Ammon's horn (tissue), 1 donor: ENCODE results near the gene TBX15.

Experiments used
- DNase-seq: peaks from one replicate; pipeline ENCODE4 v3.0.0-alpha.2; 2016; ENCODE audit warnings: low spot score

The TBX15 gene

DNA sequence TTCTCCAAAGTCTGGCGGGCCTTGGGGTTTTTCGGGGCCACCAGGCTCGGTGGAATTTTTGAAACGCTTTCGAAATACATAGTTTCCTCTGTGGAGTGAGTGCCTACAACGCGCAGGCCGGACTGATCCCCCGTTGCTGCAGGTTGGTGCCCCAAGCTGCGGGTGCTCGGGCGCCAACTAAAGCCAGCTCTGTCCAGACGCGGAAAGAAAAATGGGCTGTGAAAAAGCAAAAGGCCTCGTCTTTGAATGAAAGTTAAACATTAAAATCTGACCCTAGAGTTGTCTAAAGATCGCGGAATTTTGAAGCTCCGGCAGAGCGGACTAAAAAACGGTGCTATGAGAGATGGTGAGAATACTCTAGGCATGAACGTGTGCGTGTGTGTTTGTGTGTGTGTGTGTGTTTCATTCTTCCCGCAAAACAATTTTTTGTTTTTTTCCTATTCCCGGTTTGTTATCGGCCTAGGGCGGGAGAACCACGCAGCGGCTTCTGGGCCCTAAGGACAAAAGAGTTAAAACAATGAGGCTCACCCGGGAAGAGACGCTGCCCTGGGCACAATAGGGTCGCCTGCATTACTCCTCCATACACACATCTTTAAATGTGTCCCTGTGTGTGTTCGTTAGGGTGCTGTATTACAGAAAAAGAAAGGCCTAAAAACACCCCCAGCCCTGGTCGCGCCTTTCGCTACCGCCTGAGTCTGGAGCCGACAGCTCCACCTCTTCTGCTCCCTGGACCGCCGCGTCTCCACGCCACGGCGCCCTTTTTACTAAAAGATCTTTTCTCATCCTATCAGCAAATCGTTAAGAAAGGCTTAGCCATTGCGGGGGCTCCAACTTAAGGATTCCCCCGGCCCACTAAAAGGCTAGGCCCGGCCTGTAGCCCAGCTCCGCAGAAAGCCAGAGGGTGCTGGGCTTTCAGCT lies 3.2 kb downstream of the TBX15 start:
- DNase-seq, result no peak

DNA sequence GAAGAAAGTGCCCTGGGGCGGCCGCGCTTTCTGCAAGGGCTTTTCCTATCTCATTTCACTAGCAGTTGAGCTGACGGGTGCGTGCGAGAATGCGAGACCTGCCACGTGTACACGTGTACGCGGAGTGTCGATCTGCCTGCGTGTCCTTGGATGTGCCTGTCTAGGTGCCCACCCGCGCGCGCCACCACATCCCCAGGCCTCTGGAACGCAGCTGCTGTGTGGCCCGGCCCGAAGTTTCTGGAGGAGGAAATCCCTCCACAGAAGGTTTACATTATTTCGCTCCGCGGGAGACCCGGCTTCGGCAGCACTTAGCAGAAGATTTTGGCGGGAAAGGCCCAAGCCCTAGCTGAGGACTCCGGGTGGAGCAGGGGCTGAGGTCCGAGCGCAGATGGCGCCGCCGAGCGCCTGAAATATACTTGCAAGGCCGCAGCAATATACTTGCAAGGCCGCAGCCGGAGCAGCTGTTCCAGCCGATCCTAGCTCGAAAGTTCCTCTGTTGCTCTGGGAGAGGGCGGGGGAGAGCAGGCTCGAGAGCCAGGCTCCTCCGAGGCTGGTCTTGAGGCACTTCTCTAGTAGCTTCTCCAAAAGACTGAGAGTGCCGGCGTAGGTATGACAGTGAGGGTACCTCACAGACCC lies 3.9 kb downstream of the TBX15 start:
- no peak for DNase-seq

DNA sequence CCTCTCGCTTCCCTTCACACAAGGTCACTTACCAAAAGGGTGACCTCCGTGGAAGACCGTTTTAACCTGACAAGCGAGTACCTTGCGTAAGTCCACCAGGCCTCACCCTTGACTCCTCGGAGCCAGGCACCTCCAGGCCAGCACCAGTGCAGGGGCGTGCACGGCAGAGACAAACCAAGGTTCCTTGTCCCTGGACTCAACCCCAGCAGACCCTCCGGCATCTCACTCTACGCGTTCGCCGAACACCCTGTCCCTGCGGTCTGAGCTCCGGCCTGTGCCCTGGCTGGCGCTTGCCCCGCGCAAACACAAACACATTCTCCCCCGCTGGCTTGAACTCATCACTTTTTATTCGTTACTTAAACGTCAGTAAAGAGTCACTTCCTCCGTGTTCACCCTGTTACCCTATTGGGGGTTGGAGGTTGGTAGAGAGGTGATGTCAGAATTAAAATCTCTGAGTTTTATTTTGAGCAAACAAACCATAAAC lies 4.5 kb downstream of the TBX15 start:
- no peak for DNase-seq

DNA sequence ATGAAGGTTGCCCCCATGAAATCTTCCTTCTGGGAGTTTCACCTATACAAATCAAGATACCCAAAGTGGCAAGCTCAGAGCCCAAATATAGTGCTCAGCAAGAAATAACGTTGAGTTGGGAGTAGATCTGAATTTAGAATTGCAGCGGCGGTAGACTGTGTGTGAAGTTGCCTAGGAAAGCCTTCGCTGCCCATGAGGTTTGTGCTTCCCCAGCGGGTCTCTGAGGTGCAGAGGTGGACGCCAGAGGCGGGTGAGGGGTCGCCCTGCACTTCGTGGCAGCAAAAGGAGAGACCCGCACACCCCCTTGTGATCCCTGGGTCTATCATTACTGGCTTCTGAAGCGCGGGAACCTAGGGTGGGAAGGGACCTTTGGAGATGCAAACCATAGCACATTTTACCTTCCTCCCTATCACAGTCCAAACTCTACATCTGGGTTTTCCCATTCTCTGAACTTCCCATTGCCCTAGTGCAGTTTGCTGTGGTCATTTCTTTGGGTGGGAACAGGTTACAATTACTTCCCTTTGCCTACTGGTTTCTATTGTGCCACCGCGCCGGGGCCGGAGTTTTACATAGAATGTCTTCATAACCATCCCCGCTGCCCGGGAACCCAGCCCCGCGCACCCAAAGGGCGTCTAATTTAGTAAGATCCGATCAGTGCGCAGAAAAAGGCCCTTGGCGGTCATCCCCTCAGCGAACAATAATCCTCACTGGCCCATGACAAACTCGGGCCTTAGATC lies 5.2 kb downstream of the TBX15 start:
- no peak for DNase-seq

DNA sequence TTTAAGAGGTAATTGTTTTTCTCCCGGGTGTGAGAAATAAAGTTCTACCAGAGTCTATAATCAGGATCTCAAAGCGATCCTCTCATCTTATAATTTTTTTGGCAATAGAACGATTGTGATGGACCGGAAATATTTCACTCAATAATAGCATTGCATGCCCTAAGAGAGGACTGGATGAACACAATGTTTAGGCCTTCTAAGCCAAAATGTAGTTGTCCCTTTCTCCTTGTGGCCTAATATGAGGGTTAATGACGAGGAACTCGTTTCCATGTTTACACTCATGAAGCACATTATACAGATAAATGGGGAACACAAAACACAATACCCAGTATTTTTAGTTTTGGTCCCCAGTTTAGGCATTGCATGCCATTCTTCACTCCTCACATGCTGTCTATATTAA lies 5.9 kb downstream of the TBX15 start:
- DNase-seq, result no peak

DNA sequence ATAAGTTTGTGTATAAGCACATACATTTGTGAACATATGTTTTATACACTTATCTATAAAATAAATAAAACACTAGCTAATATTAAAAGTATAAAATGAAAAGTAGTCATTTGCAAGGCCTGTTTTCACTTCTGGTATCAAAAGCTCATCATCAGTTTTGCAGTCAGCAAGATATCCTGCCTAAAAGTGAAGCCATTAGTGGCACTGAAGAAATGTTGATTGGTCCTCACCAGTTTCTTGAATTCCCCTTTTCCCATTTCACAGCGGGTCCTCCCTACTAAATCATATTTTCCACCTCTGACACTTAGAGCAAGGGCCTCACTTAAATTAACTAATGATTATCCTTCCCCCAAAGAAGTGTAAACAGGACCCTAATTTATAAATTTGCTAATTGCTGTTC lies 6.7 kb downstream of the TBX15 start:
- no peak for DNase-seq

DNA sequence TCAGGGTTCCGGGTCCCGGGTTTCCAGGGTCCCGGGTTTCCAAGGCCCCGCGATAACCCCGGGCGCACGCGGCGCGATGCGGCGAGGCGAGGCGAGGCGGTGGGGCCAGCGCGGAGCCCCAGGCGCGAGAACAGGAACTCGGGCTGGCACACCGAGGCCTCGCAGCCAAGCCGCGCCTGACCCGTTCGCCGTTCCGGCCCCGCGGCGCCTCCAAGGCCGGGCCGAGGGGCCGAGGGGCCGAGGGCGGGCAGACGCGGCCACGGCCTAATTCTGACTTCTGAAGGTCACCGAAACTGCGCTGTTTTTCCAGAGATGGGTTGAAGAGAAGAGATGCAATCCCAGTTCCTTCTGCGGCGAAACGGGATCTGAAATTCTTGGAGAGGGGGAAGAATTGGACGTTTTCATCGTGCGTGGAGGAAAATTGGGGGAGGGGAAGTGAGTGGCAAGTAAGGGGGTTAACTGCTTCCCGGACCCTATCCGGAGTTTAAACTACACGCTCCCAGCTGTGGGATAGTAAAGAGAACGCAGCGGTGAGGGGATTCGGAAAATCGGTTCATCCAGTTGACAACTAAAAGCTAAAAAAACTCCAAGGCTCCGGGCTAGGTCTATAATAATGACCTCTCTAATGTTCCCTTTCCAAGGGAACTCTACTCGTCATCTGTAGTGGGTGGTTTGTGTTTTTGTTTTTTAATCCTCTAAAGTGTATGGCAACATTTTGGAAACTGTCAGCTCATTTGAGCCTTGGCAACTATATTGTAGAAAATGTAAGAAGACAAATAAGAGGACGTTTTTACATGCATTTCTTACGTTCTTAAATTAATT lies 8.2 kb downstream of the TBX15 start:
- no peak for DNase-seq

DNA sequence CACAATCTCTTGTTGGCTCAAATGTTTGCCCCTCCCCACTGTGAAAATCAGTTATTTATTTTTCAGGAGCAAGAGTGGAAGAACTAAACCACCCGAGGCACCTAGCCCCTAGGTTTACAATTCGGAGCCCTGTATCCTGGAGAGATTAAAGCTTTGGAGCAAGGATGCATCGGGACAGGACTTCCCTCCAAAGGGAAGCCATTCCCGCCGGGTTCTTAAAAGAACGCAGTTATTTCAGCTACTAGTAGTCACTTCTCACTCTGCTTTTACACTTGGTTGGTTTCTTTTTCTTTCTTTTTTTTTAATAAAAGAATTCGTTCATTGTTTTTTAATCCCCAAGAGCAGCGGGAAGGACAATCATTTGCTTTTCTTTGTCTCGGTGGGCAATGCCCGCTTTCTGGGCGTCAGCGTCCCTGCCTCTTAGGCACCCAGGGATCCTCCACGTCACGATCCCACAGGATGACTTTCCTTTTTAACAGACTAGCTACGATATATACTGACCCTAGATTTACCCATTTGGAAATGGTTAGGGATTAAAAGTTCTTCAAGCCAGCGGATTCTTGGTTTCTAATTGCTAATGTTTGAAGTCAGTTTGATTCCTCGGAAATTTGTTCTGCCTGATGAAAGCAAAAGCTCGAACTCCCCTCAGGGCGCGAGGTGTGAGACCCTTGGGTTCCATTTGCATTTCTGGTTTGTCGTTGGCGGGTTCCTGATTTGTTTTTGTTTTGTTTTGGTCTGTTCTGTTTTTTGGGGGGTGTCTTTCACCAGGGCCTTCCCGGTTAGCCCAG lies 9.0 kb downstream of the TBX15 start:
- DNase-seq, result no peak

DNA sequence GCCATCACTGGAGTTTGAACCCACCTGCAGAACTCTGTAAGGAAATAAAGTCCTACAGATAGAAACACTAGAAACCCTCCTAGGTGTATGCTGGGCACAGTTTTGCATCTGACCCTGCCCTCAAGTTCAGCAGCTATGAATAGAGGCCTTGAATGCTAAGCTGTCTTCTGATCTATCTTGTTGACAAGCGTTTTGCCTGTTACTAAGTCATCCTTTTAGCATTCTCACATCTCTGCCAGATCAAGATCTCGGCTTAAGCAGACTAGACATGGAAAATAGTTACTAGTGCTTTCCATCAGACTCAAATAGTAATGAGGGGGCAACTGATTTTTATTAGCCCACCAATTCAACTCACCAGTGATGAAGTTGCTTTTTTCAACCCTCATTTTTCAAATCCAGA lies 10.5 kb downstream of the TBX15 start:
- no peak for DNase-seq

DNA sequence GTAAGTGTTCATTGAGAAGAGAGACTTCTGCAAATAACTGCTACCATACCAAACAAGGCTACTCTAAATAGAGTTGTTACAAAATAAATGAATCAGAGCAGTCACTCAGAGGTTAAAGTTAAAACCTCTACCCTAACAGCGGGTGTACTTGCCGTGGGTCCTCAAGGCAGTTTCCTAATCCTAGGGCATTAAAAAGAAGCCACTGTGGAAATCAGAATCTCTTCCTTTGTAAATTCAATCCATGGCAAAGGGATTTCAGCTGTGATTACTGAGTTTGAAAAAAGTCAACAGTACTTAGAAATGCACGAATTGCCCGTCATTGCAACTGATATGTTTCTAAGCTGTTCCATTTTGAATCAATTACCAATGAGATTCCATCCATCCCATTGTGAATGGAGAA lies 13.5 kb downstream of the TBX15 start:
- DNase-seq, result no peak

DNA sequence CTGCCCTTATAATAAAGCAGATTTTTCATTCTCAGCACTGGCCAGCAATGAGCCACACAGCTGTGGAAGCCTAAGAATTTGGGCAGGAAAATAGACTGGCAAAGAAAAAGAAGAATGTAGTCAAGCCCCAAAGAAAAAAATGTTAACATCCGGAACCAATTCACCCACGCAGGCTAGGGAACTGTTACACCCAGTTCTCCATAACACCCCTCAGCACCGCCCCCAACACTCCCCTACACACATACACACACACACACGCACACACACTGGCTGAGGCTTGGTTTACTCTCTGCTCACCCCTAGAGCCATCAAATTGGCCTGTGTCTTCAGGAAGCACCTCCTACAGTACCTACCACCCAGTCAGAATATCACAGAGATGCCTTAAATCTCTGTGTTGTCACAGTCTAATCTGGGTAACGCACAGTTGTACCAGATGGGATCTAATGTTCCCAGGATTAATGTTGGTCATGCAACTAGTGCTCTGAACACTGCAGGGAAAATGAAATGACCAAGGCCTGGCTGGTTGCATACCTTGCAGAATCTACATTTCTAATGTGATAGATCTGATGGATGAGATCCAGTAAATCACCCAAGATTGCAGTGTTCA lies 14.5 kb downstream of the TBX15 start:
- no peak for DNase-seq

DNA sequence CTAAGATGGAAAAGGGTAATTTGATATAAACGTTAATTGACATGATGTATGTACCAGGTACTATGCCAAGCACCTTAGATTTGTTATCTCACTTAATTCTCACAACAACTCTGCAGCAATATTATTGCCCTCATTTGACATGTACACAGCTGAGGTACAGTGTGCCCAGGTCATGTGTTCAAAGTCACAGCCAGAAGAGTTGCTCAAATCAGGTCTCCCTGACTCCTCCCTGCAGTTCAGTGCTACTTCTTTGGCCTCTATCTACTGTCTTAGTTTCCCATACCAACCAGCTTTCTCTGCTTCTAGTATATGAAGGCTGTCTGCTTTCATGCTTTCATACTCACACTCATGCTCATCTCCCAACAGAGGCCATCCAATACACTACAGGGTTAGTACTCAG lies 15.1 kb downstream of the TBX15 start:
- DNase-seq, result no peak

DNA sequence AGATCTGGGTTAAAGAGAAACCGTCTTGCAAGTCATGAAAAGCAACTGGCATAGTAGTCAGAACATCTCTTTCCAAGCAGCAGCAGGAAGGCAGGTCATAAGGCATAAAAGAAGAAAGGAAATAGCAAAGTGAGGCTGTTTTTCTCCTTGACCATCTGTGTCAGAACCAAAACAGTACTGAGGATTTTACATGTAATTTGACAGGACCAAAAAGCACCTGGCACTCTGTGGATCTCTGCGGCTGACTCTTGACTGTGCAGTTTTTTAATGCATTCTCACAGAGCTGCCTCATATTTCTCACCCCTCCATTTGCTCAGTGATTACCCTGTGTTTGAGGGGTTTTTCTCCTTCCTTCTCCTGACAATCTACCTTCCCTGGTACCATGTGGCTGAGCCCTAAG lies 17.7 kb downstream of the TBX15 start:
- no peak for DNase-seq

DNA sequence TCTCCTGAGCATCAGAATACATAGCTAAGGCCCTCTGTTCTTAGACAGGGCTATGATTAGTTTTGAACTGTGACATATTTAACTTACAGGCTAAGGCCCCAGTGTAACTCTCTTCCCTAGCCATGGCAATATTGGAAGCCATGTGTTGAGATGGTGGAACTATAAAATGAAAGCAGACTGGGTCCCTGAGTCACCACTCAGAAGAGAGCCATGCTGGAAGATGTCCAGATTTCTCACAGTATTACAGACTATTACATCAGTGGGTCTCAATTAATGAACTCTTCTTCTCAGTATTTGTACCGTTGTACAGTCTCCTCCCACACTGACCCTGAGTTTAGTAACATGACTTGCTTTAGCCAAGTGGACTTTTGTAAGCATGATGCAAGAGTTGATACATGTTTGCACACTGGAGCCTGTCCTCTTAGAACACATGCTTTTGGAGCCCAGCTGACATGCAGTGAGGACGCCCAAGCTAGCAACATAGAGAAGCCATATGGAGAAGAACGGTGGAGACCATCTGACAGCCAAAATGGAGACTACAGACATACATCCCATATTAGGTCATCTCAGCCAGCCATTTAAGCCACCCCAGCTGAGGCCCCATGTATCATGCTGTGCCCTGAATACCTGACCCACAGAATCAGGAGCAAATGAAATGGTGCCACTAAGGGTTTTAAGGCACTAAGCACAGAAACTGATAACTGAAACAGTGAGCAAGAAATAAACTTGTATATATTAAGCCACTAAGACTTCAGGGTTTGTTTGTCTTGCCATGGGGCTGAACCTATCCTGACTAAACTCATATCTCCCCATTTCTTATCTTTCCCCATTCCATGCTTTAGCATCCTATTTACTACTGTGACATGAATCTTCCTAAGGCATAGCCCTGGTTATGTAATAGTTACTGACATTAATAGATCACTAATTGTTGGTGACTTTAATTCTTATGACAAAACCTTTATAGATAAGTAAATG lies 24.4 kb downstream of the TBX15 start:
- no peak for DNase-seq

DNA sequence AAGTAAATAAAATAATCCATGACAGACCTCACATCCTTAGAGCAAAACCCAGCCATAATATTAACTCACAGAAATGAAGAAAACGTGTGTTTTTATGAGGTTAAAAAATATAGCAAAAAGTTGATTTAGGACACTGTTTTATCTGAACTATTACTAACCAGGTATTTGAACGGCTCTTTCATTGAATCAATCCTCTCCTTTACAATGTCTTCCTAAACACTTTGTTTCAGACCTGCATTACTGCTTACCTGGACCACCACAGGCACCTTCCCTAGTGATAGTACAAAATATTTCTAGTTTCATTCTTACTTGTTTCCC lies 25.0 kb downstream of the TBX15 start:
- DNase-seq, result no peak

DNA sequence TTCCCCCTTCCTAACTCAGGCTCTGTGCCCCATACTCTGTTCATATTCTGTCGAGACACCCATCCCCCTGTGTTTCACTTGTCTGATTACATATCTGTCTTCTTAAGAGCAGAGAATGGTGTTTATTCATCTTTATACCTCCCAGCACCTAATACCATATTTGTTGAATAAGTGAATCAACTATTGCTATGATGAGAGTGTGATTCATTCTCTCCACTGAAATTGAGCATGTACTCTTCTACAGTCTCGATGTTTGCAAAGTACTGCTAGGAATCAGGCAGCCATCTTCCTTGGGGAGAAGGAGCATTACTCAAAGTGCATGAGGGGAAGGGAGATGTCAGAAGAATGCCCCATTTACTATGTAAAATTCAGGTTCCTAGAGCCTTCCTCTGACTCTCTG lies 27.0 kb downstream of the TBX15 start:
- no peak for DNase-seq

DNA sequence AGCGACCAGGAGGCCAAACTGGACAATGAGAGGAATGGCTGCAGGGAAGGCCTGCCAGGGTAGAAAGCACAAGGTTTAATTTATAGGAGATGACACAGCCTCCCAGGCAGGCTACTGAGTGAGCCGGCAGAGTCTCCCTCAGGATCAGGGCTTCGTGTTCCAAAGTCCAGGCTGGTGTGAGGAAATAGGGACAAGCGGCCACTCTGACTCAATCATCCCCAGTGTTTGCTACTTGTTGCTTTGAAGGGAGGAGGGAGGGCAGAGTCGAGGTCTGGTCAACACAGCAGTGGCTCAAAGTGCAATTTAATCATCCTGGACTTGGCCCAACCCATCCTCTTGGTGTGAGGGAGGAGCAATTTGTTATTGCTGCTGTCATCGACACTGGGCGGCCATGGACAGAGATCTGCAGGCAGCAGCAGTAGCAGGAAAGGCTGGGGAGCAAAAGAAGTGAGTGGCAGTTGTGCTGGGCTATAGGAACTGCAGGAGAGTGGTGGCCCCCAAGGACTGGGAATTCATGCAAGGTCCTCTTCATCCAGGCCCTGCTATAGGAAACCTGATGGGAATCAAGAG lies 27.5 kb downstream of the TBX15 start:
- DNase-seq, result no peak

DNA sequence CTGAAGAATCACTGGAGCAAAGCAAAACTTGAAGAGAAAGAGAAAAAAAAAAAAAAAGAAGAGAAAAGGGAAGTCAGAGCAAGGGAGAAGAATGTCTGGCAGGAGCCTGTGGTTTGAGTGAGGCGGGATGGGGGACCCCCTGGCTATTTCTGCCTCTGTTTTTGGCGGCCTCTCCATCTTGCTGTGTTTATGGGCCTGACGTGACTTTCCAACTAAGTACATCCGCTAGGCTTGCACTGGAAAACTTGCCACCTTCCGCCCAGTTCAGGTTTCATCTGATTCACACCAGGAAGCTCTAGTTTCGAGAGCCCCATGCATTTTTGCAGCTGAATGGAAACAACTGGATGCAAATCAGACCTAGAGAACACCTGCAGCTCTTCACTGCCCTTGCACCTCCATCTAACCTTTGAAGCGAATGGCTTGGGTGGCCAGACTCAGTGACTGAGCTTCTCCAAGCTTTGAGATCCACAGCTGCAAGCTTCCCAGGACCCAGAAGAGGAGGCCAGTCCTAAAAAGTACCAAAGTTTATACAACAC lies 28.0 kb downstream of the TBX15 start:
- no peak for DNase-seq
